Measurements from ENCODE around the gene LYRM9. TPM values are rescaled to one million over a fixed set of nuclear protein-coding genes. Genes with fewer than 3 reads are reported as not detected.
"Not testable (repeated sequence)": the region's sequence is repeated elsewhere in the genome, so short reads cannot be mapped to it uniquely, and the experiment has no call there.

LYRM9 gene
- 3.6 and 6.3 TPM in 2 replicates for total RNA-seq

GRCh38 chr17:27892866-27893769, at the start of gene LYRM9:
Gene LYRM9 (minus strand): TSS chr17:27893365. CDS start chr17:27882694, 10,671 bp downstream.
- peak; percentile 65 to 88 for DNase-seq (ENCODE audit: low read depth in 2 of 2)

DNA sequence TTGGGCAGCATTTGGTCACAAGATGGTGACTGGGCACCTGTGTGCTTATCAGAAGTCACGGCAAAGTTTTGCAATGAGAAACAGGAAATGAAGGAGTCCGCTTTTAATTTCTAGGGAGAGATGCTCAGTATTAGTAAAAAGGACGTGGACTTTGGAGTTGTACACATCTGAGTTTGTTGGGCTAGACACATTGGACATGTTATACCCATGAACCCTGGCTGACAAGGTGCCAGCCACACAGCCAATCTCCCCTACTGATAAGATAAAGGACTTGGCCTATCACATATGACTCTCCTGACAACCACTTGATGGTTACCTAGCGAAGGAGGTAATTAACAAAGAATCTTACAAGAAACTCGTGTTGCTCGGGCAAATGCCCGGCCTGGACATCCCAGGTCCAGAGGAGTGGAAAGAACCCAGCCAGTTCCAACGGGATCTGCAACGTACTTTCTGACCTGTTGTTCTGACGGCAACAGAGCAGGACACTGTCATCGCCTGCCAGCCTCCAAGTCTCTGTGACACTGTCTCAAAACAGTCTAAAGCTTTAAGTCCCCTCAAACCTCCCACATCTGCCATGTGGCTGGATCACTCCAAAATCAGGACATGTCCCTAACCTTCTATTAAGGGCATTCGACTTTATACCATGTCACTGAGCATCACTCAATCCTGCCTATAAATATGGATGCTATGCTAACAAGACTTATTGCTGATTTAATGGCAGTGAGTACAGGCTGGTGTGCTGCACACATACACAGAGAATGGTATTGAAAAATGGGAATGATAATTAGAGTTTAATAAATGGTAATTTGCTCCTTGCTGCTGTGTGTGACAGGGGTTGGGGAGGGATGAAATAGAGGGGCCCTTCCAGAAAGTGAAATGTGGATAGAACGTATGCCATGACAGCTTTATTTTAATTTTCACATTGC, 47.6 kb upstream of the LYRM9 start:
- DNase-seq (ENCODE audit: low read depth in 2 of 2): no peak

GRCh38 chr17:27939474-27940465, 46.6 kb upstream of the LYRM9 start:
- no peak for DNase-seq (ENCODE audit: low read depth in 2 of 2)

DNA sequence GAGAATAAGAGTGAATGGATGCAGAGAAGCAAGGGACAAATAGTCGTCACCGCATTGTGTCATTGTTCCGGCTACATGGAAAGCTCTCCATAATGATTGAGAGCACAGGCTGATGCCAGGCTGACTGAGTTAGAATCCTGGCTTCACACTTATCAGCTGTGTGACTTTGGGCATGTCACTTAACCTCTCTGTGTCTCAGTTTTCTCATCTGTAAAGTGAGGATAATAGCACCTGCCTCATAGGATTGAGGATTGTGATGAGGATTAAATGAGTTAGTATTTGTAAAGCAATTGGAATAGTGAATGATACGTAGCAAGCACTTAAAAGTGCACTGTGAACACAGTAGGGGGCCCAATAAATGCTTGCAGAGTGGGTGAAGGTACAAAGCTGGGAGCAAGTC, 45.7 kb upstream of the LYRM9 start:
- no peak for DNase-seq (ENCODE audit: low read depth in 2 of 2)

DNA sequence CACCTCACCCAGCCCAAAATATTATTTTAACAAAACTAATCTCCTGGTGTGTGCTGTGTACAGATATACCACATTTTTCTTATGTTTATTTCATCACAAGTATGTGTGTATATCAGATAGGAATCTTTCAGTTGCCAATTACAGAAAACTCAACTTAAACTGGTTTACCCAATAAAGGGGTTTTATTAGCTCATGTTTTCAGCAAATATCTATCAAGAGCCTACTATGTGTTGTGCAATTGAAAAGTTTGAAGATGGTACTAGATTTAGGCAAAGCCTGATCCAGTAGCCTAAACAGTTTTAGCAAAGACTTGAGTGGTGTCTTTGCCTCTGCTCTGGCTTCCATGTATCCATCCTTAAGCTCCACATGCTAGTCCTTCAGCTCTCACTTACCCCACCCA, 45.1 kb upstream of the LYRM9 start:
- DNase-seq (ENCODE audit: low read depth in 2 of 2): no peak

GRCh38 chr17:27937025-27937546, 43.9 kb upstream of the LYRM9 start:
- DNase-seq (ENCODE audit: low read depth in 2 of 2): no peak

- DNase-seq (ENCODE audit: low read depth in 2 of 2): no peak
Observed at GRCh38 chr17:27930000-27930399, 36.8 kb upstream of the LYRM9 start.

DNA sequence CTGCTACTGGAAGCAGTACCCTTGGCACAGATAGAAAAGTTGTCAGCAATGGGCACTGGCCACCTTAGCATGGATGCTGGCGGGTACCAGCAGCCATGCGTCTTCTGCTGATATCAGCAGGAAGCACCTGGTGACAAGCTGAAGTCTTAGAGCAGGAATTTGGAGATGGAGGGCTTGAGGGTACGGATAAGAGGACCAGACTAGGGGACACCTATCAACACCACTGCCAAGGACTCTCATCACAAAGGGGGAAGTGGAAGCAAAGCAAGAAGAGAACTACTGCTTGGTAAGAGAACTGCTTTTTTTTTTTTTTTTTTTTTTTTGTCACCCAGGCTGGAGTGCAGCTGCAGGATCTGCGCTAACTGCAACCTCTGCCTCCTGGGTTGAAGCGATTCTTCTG, 35.4 kb upstream of the LYRM9 start:
- no peak for DNase-seq (ENCODE audit: low read depth in 2 of 2)

- no peak for DNase-seq (ENCODE audit: low read depth in 2 of 2)
Observed at GRCh38 chr17:27927781-27928180, 34.6 kb upstream of the LYRM9 start.

DNA sequence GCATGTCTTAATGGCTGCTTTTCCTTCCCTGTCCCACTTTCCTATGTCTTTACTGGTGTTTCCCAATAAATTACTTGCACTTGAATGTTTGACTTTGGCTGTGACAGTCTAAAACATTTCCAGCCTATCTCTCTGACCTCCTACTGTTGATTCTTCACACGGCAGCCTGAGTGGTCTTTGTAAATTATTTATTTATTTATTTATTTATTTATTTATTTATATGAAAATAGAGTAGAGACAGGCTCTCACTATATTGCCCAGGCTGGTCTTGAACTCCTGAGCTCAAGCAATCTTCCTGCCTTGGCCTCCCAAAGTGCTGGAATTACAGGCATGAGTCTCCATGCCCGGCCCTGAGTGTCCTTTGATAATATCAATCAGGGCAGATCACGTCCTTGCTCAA, 28.4 kb upstream of the LYRM9 start:
- no peak for DNase-seq (ENCODE audit: low read depth in 2 of 2)

DNA sequence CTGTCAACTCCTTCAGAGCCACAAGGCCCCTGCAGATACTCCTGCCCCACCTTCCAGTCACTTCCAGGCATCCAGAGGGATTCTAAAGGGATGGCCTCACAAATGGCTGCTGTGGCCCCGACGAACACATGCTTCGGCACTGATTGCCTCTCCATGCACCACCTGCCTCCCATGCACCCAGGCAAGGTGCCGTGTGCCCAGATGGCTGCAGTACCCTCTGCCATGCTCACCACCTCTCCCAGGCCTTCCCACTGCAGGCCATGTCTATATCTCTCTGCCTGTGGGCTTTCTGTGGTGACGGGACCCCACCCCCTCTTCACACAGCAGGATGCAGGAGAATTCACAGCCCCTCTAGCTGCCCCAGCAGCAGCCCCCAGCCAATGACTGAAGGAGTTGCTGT, 27.9 kb upstream of the LYRM9 start:
- DNase-seq (ENCODE audit: low read depth in 2 of 2): no peak

- DNase-seq (ENCODE audit: low read depth in 2 of 2): no peak
Observed at GRCh38 chr17:27920569-27920968, 27.4 kb upstream of the LYRM9 start.

DNA sequence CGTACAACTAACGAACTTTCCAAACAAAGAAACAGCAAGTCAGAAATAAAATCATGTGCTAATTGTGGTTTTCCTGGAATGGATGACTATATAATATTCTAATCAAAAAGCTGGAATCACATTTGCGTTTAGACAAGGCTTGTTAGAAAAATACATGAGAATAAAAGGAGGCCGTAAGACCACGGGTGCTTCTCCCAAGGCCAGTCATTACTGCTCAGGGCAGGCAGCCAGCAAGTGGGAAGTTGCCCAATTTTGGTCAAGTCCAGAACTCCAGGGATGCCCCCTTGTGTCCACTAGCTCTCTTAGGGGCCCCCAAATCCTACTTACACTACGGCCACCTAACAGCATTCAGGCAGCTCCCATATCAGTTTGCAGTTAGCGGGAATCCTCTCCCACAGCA, 25.9 kb upstream of the LYRM9 start:
- DNase-seq (ENCODE audit: low read depth in 2 of 2): no peak

DNA sequence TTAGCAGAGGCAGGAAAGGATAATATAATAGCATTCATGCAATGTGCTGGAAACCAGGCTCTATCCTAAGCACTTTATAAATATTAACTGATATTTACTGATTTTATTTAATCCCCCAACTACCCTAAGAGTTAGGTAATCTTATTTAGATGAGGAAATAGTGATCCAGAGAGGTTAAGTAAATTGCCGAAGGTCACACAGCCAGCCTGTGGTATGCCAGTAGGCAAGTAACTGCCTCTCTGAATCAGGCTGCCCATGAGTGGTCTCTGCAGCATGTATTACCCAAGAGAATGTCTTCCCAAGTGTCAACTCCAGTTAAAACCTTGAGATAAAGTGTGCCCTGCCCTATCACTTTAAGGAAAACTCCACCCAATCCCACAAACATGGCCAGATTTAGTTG, 25.3 kb upstream of the LYRM9 start:
- no peak for DNase-seq (ENCODE audit: low read depth in 2 of 2)

- no peak for DNase-seq (ENCODE audit: low read depth in 2 of 2)
Observed at GRCh38 chr17:27917000-27917399, 23.8 kb upstream of the LYRM9 start.

GRCh38 chr17:27915709-27916108, 22.5 kb upstream of the LYRM9 start:
- DNase-seq (ENCODE audit: low read depth in 2 of 2): no peak

DNA sequence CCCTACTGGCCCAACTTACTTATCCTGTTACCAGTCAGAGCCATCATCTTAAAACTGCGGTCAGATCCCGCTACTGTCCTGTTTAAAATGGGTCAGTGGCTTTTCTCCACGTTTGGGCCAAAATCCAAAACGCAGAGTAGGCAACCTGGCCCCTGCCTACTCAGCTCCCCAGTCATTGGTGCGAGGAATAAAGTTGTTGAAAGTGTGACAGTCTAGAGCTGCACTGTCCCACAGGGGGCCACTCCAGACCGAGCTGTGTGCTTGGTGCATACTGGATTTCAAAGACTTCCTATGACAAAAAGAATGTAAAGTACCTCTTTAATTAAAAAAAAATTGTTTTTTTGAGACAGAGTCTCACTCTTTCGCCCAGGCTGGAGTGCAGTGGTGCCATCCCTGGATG, 21.2 kb upstream of the LYRM9 start:
- no peak for DNase-seq (ENCODE audit: low read depth in 2 of 2)

DNA sequence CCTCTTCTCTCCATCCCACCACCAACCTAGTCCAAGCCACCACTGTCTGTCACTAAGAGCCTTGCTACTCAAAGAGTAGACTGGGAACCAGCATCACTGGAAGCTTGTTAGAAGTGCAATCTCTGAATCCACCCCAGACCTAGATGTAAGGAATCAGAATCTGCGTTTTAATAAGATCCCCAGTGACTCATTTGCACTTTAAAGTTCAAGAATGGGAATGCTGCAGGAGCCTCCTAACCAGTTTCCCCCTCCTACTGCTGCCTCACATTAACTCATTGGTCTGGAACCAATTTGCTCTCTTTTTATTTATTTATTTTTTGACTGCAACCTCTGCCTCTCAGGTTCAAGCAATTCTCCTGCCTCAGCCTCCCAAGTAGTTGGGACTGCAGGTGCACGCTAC, 19.8 kb upstream of the LYRM9 start:
- no peak for DNase-seq (ENCODE audit: low read depth in 2 of 2)

GRCh38 chr17:27912299-27912698, 19.1 kb upstream of the LYRM9 start:
- DNase-seq (ENCODE audit: low read depth in 2 of 2): not testable (repeated sequence)

GRCh38 chr17:27907976-27908558, 14.9 kb upstream of the LYRM9 start:
- no peak for DNase-seq (ENCODE audit: low read depth in 2 of 2)

DNA sequence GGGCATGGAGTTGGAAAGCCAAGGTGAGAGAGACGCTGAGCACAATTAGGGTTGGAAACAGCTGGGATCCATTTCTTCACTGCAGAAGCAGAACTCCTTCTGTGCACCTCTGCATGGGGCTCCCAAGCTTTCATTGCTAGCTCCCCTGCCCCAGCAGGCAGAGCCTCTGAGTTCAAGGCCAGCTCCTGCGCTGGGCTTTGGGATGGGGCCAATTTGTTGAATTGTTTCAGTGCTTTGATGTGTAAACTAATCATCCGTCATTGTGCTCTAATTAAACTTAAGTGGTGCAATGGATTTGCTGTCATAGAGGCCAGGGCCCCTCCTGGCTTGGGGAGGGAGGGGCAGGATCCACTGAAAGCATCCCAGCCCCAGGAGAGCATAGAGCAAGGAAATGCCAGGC, 13.5 kb upstream of the LYRM9 start:
- DNase-seq (ENCODE audit: low read depth in 2 of 2): no peak

Measured in dermis microvascular lymphatic vessel endothelial cell (primary cell).